HG03457 (cell line): ENCODE data around the gene FAM53B.
"Not testable (repeated sequence)": the region's sequence is repeated elsewhere in the genome, so short reads cannot be mapped to it uniquely, and the experiment has no call there.

Source experiments
- ATAC-seq: cut with Tn5 transposase; IDR thresholded peaks from one replicate; pipeline ENCODE4 v1.9.1; 2021; ENCODE audit warnings: moderate number of reproducible peaks; ENCODE audit not compliant: unreplicated experiment

FAM53B gene, protein sequence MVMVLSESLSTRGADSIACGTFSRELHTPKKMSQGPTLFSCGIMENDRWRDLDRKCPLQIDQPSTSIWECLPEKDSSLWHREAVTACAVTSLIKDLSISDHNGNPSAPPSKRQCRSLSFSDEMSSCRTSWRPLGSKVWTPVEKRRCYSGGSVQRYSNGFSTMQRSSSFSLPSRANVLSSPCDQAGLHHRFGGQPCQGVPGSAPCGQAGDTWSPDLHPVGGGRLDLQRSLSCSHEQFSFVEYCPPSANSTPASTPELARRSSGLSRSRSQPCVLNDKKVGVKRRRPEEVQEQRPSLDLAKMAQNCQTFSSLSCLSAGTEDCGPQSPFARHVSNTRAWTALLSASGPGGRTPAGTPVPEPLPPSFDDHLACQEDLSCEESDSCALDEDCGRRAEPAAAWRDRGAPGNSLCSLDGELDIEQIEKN

DNA sequence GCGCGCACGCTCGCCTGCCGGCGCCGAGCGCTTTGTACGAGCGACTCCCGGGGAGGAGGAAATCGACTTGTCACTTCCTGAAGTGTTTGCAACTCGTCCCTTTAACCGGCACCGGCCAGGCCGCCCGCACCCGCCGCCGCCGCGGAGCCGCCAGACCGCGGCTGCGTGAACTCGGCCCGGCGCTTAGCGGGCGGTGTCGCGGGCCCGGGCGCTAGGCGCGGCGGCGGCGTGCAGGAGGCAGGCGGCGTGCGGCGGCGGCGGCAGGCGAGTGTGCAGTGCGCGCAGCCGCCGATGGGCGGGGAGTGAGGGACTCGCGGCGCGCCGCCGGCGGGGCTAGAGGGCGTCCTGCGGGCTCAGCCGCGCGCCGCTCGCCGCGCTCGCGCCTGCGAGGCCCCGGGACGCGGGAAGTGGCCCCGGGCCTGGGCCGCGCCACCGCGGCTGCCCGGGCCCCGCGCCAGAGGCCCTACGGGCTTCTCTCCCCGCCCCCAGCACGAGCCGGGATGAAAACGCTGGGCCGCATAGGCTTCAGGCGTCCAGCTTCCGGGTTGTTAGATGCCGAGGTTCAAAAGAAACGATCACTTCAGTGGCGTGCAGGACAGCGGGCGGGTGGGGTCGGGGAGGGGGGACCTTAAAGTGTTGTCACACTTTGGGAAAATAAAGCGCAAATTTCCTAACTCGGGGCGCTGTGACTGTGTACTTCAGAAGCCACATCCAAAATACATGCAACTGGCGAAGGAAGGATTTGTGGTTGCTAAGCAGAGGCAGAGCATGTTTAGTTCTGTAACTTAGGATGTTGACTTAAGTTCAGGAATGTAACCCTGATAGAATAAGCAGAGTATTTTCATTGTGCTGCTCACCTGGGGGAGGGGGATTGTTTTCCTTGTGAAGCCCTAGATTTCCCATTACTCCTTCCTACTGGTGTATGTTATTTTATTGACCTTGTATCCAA lies at the start of gene FAM53B:
Gene FAM53B, minus strand, starts transcription at position 277 of the 949 bp plus-strand sequence. CDS start 37,665 bp downstream, outside the sequence.
- ATAC-seq, result peak; percentile 42

DNA sequence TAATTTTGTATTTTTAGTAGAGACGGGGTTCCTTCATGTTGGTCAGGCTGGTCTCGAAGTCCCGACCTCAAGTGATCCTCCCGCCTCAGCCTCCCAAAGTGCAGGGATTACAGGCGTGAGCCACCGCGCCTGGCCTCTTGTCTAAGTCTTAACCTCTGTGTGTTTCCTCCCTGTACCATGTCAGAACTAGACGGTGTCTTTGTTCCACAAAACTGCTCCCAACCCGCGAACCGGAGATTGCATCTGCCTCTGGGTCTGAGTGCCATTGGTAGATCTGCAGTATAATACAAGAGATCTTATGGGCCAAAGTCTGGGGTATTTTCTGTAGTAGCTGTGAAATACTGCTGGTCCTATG lies 48.8 kb upstream of the FAM53B start:
- ATAC-seq, result no peak

DNA sequence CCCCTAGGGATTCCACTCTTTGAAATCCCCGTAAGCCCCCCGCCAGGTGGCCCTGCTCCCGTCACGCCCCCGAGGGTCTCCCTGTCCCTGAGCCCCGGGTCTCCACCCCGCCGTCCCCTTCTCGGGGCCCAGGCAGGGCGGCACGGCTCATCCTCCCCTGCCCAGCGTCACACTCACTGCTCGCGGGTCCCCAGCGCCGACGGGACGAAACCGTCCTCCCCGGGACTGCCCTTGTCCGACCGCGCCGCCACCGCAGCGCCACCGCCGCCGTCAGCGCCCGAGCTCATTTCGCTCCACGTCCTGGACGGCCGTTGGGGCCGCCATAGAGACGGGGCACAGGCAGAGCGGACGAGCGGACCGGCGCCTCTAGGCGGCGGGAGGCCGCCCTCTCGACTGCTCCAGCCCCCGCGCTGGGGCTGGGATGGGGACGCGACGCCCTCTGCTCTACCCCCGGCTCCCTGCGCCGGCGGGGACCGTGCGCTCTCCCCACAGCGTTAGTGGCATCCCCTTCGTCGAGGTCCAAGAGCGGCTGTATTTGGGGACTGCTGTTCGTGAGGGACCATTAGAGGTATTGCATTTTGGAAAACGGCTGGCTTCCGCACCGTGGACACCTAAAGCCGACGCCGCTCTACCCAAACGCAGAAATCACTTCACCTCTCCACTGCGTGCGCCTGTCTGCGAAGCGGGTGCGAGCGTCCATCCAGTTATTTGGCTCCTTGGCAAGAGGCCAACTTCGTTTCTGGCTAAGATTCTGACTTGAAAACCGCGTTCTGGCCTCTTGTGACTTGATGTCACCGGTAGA lies 47.6 kb upstream of the FAM53B start, which contains the start of gene EEF1AKMT2:
Gene EEF1AKMT2, minus strand, starts transcription at position 341 of the 802 bp plus-strand sequence. Its CDS starts 54 bp downstream, at position 287.
- peak; percentile 88 for ATAC-seq

DNA sequence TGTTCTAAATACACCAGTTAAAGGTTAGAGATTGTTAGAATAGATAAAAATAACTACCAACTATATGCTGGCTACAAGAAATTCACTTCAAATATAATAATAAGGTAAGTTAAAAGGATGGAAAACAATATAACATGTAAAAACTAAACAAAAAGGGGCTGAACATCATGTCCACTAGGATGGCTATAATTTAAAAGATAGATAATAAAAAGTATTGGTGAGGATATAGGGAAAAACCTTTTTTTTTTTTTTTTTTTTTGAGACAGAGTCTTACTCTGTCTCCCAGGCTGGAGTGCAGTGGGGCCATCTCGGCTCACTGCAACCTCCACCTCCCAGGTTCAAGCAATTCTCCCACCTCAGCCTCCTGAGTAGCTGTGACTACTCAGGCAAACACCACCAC lies 38.7 kb upstream of the FAM53B start:
- not testable (repeated sequence) for ATAC-seq

DNA sequence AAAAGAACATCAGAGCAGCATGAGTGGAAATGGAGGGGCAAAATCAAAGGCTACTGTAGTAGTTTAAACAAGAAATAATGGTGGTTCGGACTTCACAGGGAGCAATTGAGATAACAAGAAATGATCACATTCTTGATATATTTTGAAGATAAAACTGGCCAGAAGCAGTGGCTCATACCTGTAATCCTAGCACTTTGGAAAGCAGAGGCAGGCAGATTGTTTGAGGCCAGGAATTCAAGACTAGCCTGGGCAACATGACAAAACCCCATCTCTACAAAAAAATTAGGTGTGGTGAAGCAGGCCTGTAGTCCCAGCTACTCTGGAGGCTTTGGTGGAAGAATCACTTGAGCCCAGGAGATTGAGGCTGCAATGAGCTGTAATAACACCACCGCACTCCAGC lies 24.6 kb upstream of the FAM53B start:
- ATAC-seq, result no peak

DNA sequence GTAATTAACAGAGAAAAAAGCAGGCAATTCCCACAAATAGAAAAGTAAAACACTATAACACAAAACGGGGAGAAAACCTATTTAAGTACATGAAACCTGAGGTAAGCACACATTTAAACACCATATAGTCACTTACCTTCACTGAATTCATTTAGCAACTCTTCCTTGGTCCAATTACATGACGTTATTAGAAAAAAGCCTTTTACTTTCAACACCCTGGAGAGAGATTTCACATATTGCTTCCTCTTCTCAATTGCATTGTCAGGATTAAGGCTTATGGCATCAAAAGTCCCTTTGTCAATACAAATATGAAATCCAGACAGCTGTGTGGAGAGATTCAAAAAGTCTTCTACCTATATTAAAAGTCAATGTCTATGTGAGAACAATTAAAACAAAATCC lies 21.1 kb upstream of the FAM53B start:
- ATAC-seq, result no peak

DNA sequence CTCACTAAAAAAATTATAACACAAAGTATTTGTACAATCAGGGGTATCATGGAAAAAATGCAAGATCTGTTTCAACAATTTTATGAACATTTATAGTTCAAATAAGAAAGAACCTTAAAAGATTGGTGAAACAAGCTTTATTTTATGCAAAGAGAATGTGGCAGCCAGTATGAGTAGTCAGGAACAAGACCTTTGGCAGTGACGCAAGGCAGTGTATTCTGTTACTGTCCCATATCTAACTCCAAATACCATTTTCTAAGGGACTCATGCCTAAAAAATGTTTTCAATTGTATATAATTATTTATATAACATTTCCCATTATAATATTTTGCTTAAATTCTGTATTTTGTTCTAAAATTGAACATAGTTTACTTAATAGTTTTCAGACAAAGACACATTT lies 19.1 kb upstream of the FAM53B start:
- ATAC-seq, result no peak

DNA sequence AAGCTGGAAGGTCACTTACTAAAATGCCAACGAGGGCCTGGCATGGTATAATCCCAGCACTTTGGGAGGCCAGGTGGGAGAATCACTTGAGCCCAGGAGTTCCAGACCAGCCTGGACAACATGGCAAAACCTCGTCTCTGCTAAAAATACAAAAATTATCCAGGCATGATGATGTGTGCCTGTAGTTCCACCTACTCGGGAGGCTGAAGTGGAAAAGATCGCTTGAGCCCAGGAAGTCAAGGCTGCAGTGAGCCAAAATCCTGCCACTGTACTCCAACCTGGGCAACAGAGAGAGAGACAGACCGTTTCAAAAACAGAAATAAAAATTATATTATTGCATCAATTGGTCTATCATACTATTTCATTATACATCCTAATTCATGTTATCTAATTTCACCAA lies 18.1 kb upstream of the FAM53B start:
- no peak for ATAC-seq

DNA sequence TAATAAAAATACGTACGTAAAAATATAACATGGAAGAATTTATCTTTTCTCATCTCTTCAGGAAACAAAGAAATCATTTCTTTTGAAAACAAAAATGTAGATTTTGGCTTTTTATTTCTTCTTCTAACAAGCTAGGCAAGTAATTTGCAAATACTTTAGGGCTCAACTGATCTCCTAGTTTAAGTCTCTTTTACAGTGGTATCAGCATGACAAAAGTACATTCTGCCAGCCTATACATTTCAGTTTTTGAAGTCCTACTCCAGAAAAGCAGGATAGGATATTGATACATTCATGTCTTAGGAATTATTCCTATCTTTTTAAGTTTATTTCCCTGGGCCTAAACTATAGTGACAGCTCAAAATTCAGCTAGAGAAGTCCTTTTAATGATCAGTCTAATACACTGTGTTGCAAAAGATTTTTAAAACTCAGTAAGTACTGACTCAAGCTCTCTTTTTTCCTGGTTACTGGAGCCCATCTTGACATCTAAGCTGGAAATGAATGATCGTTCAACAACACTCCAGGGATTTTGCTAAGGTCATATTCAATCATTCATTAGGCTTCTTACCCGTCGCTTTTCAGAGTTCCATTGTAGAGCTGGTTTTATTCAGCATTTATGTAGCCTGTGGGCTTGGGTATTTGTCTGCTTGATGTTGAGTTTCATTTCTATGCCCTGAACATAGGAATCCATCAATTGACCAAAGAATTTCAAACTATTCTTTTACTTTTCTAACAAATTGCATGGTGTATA lies 12.2 kb upstream of the FAM53B start:
- no peak for ATAC-seq

DNA sequence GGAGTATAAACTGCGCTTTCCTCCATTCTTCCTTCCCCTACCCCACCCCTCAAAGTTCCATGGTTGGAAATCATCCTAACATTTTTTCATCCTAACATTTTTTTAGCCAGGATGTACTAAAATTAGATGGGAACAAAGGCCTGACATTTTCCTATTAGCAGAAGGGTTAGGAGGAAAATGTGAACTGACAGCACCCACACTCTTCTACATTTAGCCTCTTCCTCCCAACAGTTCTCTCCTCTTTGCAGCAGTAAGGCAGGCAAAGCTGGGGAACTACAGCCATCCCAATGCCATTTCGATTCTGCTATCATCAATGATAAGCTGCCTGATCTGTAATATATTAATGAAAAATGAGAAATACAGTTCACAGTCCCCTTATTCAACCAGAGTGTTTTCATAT lies 11.4 kb upstream of the FAM53B start:
- ATAC-seq, result no peak

DNA sequence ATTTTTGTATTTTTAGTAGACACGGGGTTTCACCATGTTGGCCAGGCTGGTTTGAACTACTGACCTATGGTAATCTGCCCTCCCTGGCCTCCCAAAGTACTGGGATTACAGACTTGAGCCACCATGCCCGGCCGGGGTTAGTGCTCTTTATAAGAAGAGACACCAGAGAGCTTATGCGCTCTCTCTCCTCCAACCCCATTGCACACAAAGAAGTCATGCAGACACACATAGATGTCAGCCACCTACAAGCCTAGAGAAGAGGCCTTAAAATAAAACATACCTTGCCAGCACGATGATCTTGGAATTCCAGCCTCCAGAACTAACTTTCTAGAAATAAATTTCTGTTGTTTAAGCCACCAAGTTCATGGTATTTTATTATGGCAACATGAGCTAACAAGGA lies 10.0 kb upstream of the FAM53B start:
- ATAC-seq, result no peak

DNA sequence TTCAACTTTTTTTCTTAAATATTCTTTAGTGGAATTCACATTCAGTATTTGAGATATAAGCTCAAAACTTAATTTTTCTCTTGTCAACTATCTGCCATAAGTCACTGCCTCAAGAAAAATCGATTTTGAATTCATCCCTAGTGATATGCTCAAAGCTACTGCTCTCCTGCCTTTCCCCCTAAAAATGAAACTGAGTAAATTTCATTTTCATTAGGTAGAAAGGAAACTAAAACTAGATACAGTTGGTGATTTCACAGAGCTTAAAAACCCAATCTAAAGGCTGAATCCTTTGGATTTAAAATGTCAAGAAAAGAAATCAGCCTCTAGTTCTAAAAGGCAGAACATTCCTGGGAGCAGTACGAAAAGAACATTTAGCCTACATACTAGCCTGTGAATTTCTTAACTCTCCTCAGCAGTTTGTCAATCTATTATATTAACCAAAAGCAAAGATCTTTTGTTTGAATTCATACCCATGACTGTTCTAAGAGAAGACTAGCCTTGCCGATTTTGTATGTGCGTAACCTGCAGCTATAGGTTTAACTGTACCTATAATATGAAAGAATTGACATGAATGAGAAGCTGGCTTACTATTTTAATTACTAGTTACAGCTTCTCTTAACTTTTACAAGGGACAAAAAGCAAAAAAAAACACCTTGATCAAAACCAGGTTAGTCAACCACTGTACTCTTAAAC lies 4.9 kb upstream of the FAM53B start:
- ATAC-seq, result no peak

DNA sequence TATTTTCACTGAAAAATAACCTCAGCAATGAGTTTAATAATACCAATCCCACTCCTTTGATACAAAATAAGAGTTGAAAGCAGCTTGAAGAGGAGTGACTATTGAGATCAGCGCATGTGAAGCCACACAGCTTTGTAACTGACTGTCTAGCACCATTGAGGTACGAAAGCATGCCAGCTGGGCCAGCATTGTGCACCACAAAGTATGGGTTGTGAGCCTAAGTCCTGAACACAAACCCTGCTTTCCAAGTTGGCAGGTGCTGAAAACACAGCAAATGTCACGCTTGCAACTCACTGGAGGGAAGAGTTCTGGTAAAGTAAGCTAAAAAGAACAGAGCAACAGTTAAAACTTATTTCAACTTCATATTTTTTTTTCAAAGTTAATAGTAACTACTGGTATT lies 4.0 kb upstream of the FAM53B start:
- no peak for ATAC-seq

DNA sequence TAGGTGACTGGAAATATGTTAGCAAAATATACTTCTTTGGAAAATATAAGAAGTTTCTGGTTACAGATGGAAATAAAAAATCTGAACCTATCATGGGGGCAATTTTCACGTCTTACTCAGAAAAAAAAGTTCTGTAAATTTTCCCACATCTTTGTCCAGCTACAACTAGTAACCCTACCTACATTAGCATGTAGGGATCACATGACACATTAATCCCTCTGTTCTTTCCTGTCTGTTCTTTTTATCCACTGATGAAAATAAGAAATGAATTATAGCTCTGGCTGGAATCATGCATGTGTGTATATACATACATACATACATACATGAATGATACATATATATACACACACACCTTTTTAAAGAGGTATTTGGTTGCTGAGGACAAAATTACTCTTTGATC lies 3.6 kb upstream of the FAM53B start:
- no peak for ATAC-seq

DNA sequence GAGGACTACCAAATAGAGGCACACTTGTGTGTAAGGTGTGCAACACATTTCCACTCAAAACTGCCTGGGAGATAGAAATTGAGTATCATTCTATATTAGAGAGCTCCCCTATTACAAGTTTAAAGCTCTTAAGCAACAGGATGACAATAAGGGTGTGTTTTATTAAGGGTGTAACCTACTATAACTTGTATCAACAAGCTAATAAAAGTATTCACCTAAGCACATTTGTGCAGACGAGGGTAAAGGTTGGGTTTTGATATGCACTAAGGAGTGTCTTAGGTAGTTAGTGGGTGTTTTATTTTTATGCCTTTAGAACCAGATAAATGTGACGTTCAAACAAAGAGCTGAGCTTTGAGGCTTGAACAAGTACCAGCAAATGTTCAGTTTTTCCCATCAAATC lies 2.8 kb upstream of the FAM53B start:
- ATAC-seq, result no peak

DNA sequence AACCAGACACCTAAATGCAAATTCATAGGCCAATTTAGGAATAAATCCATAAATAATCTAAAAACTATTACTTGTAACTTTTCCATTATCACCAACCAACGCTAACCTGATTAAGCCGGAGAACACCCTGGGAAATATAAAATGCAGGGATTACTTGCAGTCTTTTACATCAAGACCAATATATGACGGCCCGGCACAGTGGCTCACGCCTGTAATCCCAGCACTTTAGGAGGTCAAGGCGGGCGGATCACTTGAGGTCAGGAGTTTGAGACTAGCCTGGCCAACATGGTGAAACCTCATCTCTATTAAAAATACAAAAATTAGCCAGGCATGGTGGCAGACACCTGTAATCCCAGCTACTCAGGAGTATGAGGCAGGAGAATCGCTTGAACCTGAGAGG lies 2.3 kb upstream of the FAM53B start:
- not testable (repeated sequence) for ATAC-seq

DNA sequence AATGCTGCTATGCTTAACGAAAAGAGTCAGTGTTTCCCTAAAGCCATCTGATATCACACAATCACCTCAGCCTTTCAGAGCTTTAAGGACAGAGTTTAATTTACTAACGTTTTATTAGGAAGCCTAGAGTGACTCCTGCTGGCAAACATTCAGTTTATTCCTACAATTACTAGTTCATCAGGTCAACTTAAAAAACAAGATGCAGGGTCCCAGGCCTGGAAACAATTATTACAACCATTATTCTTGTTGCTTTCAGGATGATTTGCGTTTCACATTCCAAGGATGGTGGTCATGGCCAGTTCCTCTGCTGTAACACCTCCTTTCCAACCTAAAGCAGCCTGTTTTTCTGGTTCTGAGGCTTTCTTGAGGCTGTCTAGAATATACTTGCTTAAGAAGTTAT lies 1.5 kb upstream of the FAM53B start:
- no peak for ATAC-seq

DNA sequence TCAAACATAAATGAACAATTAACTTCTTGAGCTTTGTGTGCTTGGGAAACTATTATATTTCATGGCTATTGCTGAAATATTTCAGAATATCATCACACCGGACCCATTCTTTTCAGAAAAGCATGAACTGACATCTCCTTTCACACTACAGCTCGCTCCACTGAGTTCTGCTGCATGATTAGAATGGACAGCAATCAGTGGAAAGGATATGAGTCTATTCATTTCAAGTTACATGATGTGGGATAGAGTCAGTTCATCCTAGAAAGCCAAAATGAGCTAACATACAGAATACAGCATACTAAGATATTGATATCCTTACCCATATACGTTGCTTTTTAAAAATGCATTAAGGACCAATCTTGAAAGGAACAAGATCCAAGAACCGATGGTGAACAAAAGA lies 1.1 kb upstream of the FAM53B start:
- no peak for ATAC-seq

DNA sequence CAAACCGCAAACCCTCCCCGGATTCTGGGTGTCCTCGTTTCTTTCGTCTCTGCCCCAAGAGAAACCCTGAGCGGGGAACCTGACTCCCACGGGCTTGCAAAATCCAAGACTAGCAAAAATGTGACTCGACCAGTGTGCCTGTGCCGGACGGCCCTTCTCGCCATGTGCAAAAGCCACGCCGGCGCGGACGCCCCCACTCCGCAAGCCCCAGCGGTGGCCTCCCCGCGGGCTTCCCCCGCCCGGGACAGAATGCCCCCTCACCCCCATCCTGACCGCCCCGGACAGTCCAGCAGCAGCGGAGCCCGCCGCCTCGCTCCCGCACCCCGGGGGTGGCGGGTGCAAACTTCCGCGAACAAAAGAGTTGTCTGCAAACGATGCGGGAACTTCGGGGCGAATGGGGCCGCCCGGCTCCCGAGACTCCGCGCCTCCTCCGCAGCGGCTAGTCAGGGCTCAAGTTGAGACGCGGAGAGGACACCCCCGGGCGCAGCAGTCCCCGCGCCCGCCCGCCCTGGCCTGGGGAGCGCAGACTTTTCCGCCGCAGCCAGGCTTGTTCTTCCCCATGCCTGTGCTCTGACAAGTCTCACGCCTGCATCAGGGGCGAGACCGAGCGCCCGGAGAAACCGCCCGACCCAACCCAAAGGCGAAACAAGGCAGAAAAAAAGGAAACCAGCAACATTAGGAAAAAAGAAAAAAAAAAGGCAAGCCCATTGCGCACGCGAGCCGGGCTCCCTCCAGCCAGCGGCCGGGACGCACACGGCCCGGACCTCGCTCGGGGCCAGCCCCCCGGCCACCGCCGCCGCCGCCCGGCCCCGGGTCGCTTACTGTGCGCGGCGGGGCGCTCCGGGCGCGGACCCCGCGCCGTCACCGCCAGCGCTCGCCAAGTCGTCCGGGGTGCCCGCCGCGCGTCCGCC lies 732 bp downstream of the FAM53B start:
- ATAC-seq, result no peak
